ENCODE data around the gene EYA2.

Gene EYA2

DNA sequence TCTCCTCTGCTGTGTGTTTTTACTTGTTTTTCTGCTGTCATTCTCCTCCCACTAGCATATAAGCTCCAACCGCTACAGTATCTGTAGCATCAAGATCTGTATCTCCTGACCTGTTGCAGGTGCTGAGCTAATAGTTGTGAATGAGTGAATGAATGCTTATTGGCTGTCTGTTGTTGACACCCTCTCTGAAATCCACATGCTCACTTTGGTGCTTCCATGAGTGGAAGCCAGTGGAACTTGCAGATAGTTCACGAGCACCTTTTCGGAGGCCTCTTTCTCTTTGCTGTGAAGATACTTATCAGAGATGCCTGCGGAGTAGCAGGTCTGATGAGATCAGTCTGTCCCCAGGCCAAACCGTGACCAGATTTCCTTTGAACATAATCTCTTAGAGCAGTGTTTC, 117.3 kb downstream of the EYA2 start:
- Histone ChIP-seq H3K4me3 (no peak overlapping the region), H3K36me3 (replicated peaks) (no peaks in the 10 kb centered on the region), H3K4me1 (no peaks in the 10 kb centered on the region; the same call in 1 of the 2 replicates), H3K9me3 (no peaks in the 10 kb centered on the region), H3K27me3 (ENCODE audit: low read depth) (no peaks in the 10 kb centered on the region)
- in situ Hi-C loops (cut with MboI; ENCODE audit: low sequenced_read_pairs), result no loop called here
- DNase-seq (ENCODE audit: low spot score in 2 of 2), result no peak

DNA sequence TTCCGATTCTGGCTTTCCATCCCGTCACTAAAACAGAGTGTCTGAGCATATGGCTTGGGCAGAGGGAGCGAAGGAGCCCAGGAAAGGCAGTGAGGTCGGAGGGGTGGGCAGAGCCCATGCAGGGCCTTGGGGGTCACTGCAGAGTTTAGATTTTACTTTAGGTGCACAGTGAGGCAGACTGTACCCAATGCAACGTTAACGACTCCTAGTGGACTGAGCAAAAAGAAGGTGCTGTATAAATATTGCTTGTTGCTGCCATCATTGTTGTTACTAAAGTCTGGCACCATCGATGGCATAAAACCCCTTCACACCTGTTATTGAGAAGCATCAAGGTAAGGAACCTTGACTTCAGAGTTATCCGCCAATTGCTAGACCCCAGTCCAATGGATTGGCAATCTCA, 119.0 kb downstream of the EYA2 start:
- H3K36me3 ChIP-seq (replicated peaks), result no peaks in the 10 kb centered on the region
- H3K4me1 ChIP-seq, result no peaks in the 10 kb centered on the region; the same call in 1 of the 2 replicates
- no peak overlapping the region for H3K4me3 ChIP-seq
- H3K27me3 ChIP-seq (ENCODE audit: low read depth), result no peaks in the 10 kb centered on the region
- in situ Hi-C loops (cut with MboI; ENCODE audit: low sequenced_read_pairs), result no loop called here
- no peak for DNase-seq (ENCODE audit: low spot score in 2 of 2)
- H3K9me3 ChIP-seq, result no peaks in the 10 kb centered on the region

DNA sequence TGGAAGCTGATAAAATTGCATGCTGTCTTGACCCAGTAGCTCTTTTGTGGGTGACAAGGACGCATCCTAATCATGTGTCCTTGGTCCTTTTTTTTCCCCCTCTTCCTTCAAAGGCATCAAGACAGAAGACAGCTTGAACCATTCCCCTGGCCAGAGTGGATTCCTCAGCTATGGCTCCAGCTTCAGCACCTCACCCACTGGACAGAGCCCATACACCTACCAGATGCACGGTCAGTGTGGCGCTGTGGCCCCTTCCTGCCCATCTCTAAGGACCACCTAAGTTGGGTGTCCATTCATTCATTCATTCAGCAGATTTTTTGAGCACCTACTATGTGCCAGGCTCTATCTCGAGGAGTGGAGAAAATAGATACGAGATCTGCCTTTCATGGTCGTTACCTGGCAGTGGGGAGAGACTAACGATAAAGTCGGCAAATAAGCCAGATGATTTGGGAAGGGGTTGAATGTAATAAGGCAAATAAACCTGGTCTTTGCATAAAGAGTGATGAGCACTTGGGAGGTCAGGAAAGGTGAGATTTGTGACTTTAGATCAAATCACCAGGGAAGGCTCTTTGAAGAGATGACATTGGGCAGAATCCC, 121.5 kb downstream of the EYA2 start:
- in situ Hi-C loops (cut with MboI; ENCODE audit: low sequenced_read_pairs), result no loop called here
- Histone ChIP-seq H3K4me1 (no peaks in the 10 kb centered on the region), H3K9me3 (no peaks in the 10 kb centered on the region), H3K36me3 (replicated peaks) (no peaks in the 10 kb centered on the region), H3K4me3 (no peak overlapping the region), H3K27me3 (ENCODE audit: low read depth) (no peaks in the 10 kb centered on the region)
- DNase-seq (ENCODE audit: low spot score in 2 of 2), result peak in 1 of 2 experiments; percentile 18

DNA sequence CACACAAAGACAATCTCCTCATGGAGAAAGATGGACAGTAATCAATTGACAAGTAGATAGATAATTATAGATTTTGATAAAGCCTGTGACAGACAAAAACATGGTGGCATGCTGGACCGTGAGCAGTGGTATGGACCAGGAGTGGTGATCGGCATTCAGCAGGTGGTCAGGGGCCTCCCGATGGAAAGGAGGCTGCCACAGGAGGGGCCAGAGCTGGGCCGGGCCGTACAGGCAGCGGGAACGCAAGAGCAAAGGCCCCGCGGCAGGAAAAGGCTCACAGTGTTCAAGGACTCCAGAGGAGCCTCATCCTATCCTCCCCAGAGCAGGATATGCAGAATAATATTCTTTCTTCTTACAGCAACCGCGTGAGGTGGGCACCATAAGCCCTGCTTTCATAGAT, 123.7 kb downstream of the EYA2 start:
- in situ Hi-C loops (cut with MboI; ENCODE audit: low sequenced_read_pairs), result no loop called here
- DNase-seq (ENCODE audit: low spot score in 2 of 2), result no peak
- H3K4me1 ChIP-seq, result no peaks in the 10 kb centered on the region
- no peak overlapping the region for H3K4me3 ChIP-seq
- no peaks in the 10 kb centered on the region for H3K36me3 ChIP-seq (replicated peaks)
- no peaks in the 10 kb centered on the region for H3K9me3 ChIP-seq
- H3K27me3 ChIP-seq (ENCODE audit: low read depth), result no peaks in the 10 kb centered on the region

DNA sequence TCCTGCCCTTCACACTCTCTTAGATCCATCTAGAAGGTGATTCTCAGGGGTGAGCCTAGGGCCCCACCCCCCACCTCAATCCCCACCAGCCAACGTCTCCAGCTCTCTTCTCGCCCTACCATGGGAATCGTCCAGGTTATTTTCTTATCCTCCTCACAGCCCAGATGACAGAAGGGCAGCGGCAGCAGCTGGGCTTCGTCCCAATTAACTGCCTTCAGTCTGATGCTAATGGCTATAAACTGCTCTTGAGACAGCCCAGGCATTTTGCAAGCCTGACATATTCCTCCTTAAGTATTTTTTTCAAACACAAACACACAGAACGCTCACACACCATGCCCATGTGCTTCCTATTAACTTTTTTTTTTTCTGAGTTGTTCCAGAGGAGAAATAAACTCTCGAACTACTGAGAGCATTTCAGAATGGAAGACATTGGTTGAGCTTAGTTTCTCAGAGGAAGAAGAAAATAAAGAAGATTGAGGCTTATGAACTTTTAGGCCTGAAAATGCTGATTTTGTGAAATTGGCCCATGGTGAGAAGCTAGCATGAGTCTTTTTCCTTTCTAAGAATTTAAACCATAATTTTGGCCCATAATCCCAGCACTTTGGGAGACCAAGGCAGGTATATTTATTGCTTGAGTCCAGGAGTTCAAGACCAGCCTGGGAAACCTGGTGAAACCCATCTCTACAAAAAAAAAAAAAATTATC, 124.6 kb downstream of the EYA2 start:
- DNase-seq (ENCODE audit: low spot score in 2 of 2), result no peak
- Histone ChIP-seq H3K27me3 (ENCODE audit: low read depth) (no peaks in the 10 kb centered on the region), H3K4me3 (no peak overlapping the region), H3K9me3 (no peaks in the 10 kb centered on the region), H3K4me1 (no peaks in the 10 kb centered on the region), H3K36me3 (replicated peaks) (no peaks in the 10 kb centered on the region)
- in situ Hi-C loops (cut with MboI; ENCODE audit: low sequenced_read_pairs), result no loop called here

DNA sequence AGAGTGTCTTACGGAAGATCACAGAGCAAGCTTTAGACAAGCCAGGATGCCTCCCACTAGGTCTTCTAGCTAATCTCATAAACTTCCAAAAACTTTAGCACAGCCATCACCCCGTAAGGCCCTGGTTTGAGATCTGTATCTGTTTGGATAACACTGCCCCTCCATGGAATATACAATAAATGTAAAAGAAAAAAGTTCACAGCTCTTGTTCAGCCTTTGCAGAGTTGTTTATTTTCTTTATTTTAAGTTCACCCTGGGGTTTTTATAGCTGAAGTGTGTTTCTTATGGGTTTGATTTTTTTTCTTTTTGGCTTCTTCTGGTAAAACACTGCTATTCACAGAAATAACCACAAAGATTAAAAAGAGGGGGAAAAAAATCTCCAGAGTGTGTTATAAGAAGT, 125.6 kb downstream of the EYA2 start:
- in situ Hi-C loops (cut with MboI; ENCODE audit: low sequenced_read_pairs), result no loop called here

DNA sequence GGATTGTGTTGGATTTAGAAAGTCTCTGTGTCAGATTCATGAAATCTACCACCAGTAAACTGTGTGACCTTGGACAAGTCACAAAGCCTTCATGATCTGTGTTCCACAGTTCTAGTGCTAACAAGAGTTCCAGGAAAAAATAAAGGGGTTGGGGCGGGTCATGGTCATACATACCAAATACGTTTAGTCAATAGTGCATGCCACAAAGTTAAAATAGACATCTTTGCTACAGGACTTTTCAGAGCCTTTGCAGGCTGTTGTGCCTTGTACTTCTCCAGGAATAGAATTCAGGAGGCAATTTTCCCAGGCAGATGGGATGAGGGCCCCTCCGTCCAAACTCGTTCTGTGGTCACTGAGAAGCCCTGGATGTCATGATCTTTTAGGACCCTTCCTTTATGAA, 127.2 kb downstream of the EYA2 start:
- in situ Hi-C loops (cut with MboI; ENCODE audit: low sequenced_read_pairs), result no loop called here
- no peaks in the 10 kb centered on the region for H3K9me3 ChIP-seq
- H3K4me1 ChIP-seq, result no peaks in the 10 kb centered on the region
- H3K27me3 ChIP-seq (ENCODE audit: low read depth), result no peaks in the 10 kb centered on the region
- DNase-seq (ENCODE audit: low spot score in 2 of 2), result no peak
- H3K4me3 ChIP-seq, result no peak overlapping the region
- no peaks in the 10 kb centered on the region for H3K36me3 ChIP-seq (replicated peaks)

More for the DNA sequence above, 125.6 kb downstream of the EYA2 start:
- Histone ChIP-seq H3K36me3 (replicated peaks) (no peaks in the 10 kb centered on the region), H3K9me3 (no peaks in the 10 kb centered on the region), H3K4me1 (no peaks in the 10 kb centered on the region), H3K27me3 (ENCODE audit: low read depth) (no peaks in the 10 kb centered on the region), H3K4me3 (no peak overlapping the region)
- DNase-seq (ENCODE audit: low spot score in 2 of 2), result no peak

DNA sequence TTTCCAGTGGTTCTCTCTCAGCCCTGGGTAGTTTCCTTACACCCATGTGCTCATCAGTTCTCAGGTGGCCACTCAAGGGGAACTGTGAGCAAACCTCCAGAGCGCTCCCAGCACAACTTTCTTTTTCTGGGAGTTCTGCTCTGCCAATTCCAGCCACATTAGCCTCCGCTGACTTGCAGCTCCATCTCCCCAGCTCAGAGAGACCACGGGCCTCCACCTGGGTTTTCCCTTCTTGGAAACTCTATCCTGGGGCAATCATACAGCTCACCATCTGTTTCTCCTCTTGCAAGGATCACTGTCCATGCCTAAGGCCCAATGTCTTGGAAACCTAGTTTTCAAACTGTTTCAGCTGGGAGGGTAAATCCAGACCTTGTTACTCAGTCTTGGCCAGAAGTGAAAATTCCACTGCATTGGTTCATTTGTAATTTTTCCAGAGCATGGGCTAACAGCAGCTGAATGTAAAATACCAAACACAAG, 129.9 kb downstream of the EYA2 start:
- Histone ChIP-seq H3K27me3 (ENCODE audit: low read depth) (no peaks in the 10 kb centered on the region), H3K36me3 (replicated peaks) (no peaks in the 10 kb centered on the region), H3K4me1 (no peaks in the 10 kb centered on the region), H3K4me3 (no peak overlapping the region), H3K9me3 (no peaks in the 10 kb centered on the region)
- in situ Hi-C loops (cut with MboI; ENCODE audit: low sequenced_read_pairs), result no loop called here
- DNase-seq (ENCODE audit: low spot score in 2 of 2), result no peak

DNA sequence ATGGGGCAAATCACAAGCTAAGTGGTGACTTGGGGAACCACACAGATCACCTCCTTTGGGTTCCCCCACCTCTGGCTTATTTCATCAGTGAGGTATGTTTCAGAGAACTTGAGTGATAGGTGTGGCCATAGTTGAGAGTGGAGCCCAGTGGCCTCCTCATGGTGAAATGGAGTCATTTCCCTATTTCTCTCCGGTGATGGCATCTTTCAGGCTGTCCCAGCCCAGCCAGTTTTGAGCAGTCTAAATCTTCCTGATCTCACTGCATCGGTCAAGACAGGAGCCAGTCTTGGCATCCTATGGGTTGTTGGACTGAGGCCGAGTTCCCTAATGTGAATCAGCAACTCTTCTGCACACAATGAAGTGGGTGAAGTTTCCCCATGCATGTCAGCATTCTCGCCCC, 132.4 kb downstream of the EYA2 start:
- no peak overlapping the region for H3K4me3 ChIP-seq
- DNase-seq (ENCODE audit: low spot score in 2 of 2), result no peak
- in situ Hi-C loops (cut with MboI; ENCODE audit: low sequenced_read_pairs), result no loop called here
- H3K27me3 ChIP-seq (ENCODE audit: low read depth), result no peaks in the 10 kb centered on the region
- no peaks in the 10 kb centered on the region for H3K9me3 ChIP-seq
- H3K4me1 ChIP-seq, result no peaks in the 10 kb centered on the region
- H3K36me3 ChIP-seq (replicated peaks), result no peaks in the 10 kb centered on the region

DNA sequence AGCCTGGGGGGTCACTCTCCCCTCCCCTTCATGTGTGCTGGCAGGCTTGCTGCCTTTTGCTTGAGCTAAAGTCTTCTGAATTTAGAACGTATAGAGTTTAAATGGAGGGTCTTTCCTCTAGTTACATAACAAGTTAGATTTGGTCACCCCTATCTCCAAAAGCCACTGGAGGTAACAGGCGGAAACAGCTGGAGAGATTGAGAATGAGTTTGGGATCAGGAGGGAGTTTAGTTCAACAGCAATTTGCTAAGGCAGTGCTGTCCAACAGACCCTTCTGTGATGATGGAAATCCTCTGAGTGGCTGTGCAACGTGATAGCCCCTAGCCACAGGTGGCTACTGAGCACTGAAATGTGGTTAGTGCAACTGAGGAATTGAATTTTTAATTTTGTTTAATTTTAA, 132.8 kb downstream of the EYA2 start:
- no peaks in the 10 kb centered on the region for H3K27me3 ChIP-seq (ENCODE audit: low read depth)
- in situ Hi-C loops (cut with MboI; ENCODE audit: low sequenced_read_pairs), result no loop called here
- H3K4me3 ChIP-seq, result no peak overlapping the region
- H3K4me1 ChIP-seq, result no peaks in the 10 kb centered on the region
- no peak for DNase-seq (ENCODE audit: low spot score in 2 of 2)
- no peaks in the 10 kb centered on the region for H3K36me3 ChIP-seq (replicated peaks)
- no peaks in the 10 kb centered on the region for H3K9me3 ChIP-seq

DNA sequence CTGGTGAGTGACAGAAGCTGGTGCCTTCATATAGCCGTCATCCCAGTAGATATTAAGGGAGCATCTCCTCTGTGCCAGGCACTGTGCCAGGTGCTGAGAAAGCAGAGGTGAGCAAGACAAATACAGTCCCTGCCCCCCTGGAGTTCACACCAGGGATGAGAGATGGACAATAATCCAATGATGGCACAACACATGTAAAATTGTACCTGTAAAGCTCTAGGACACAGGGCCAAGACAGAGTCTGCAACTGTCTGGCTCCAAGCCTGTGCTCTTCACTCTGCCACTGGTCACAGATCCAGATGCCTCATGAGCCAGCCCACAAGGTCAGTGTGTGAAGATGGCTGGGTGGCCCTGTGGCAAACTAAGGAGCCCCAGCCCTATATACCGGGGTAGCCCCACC, 133.8 kb downstream of the EYA2 start:
- DNase-seq (ENCODE audit: low spot score in 2 of 2), result no peak
- H3K27me3 ChIP-seq (ENCODE audit: low read depth), result no peaks in the 10 kb centered on the region
- in situ Hi-C loops (cut with MboI; ENCODE audit: low sequenced_read_pairs), result no loop called here
- H3K4me1 ChIP-seq, result no peaks in the 10 kb centered on the region
- no peaks in the 10 kb centered on the region for H3K9me3 ChIP-seq
- no peaks in the 10 kb centered on the region for H3K36me3 ChIP-seq (replicated peaks)
- no peak overlapping the region for H3K4me3 ChIP-seq

DNA sequence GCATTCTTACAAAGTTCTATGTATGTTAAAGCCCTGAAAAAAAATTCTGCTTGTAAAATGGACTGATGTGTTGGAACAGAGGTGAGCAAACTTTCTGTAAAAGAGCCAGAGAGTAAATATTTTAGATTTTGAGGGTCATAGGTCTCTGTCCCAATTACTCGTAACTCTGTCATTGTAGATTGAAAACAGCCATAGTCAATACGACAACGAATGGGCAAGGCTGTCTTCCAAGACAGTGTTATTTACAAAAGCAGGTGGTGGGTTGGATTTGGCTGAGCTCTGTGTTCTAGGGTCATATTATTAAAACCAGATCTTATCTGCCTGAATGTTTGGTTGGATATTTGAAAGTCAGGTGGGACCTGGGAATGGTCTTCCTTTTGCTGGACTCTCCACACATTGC, 135.2 kb downstream of the EYA2 start:
- H3K4me3 ChIP-seq, result no peak overlapping the region
- in situ Hi-C loops (cut with MboI; ENCODE audit: low sequenced_read_pairs), result no loop called here
- H3K27me3 ChIP-seq (ENCODE audit: low read depth), result no peaks in the 10 kb centered on the region
- no peaks in the 10 kb centered on the region for H3K36me3 ChIP-seq (replicated peaks)
- no peak for DNase-seq (ENCODE audit: low spot score in 2 of 2)
- H3K9me3 ChIP-seq, result no peaks in the 10 kb centered on the region
- no peaks in the 10 kb centered on the region for H3K4me1 ChIP-seq

DNA sequence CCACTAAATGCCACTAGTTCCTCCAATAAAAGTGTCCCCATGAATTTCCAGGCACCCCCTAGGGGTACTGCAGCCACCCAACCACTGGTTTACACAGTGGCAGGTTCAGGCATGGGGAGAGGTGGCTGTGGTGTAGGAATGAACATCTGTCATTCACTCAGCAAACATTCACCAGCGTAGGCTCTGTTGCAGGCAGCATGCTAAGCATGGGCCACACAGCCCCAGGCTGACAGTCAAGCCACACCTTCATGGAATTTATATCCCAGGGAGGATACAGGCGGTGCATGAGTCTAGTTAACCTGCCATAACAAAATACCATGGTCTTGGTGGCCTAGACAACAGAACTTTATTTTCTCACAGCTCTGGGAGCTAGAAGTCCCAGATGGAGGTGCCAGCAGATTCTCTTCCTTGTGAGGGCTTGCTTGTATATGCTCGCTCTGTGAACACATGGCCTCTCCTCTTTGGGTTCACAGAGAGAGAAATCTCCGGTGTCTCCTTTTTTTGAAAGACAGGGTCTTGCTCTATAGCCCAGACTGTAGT, 135.7 kb downstream of the EYA2 start:
- Histone ChIP-seq H3K4me3 (no peak overlapping the region), H3K9me3 (no peaks in the 10 kb centered on the region), H3K36me3 (replicated peaks) (no peaks in the 10 kb centered on the region), H3K4me1 (no peaks in the 10 kb centered on the region), H3K27me3 (ENCODE audit: low read depth) (no peaks in the 10 kb centered on the region)
- DNase-seq (ENCODE audit: low spot score in 2 of 2), result no peak
- in situ Hi-C loops (cut with MboI; ENCODE audit: low sequenced_read_pairs), result no loop called here

DNA sequence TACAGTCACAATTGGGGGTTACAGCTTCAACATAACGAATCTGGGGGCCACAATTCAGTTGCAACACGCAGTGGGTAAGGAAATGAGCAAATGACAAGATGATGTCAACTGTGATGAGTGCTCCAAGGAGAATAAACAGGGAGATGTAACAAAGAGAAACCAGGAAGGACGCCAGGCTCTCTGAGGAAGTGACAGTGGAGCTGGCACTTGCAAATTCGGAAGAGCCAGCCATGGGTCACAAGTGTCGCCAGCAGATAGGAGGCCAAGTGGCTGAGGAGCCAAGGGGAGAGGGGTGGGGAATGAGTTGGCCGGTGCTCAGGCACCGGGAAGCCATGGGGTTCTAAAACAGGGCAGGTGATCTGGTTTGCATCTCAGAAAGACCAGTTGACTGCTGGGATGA, 136.4 kb downstream of the EYA2 start:
- Histone ChIP-seq H3K36me3 (replicated peaks) (no peaks in the 10 kb centered on the region), H3K9me3 (no peaks in the 10 kb centered on the region), H3K4me3 (no peak overlapping the region), H3K4me1 (no peaks in the 10 kb centered on the region), H3K27me3 (ENCODE audit: low read depth) (no peaks in the 10 kb centered on the region)
- no peak for DNase-seq (ENCODE audit: low spot score in 2 of 2)
- in situ Hi-C loops (cut with MboI; ENCODE audit: low sequenced_read_pairs), result no loop called here
